OCI-LY1 (cell line): ENCODE measurements around the gene POU2F2.

Experiments
- EZH2 ChIP-seq: fragments of 200-600 bp; sonication (generic), shearing (Covaris generic); IDR thresholded peaks from 2 replicates; pipeline ENCODE4 v1.8.0; 2017; ENCODE audit warnings: borderline replicate concordance, mixed run types, mild to moderate bottlenecking, antibody characterized with exemption, low read length, moderate library complexity, mixed read lengths
- TF ChIP-seq, protein P1 (sequence below): fragments of 200-600 bp; sonication (generic), shearing (Covaris generic); IDR thresholded peaks from 2 replicates; pipeline ENCODE4 v1.5.1; 2017; ENCODE audit warnings: mild to moderate bottlenecking, antibody characterized with exemption, low read length, moderate library complexity, mixed read lengths

DNA sequence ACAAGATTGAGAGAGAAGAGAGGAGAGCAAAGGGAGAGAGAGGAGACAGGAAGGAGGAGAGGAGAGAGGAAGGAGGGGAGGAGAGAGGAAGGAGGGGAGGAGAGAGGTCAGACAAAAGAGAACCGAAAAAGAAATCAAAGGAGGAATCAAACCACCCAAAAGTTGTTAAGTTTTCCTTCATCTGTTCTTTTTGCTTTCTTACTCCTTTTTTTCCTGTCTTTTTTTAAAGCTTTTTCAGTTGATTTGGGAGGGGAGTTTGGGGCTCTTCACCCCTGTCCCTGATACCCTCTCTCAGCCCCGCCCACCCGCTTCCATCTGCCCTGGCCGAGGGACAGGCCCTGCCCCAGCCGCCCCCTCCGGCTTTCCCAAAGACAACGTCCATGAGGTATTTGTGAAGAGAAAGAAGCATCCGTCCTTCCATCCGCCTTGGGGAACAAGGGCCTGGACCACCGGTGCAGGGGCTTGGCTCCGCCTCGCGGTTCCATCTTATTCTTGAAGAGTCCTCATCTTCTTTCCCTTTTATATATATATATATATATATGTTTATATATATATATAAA lies 43.0 kb downstream of the POU2F2 start:
- TF ChIP-seq EZH2: no peak
- TF ChIP-seq, protein P1, sequence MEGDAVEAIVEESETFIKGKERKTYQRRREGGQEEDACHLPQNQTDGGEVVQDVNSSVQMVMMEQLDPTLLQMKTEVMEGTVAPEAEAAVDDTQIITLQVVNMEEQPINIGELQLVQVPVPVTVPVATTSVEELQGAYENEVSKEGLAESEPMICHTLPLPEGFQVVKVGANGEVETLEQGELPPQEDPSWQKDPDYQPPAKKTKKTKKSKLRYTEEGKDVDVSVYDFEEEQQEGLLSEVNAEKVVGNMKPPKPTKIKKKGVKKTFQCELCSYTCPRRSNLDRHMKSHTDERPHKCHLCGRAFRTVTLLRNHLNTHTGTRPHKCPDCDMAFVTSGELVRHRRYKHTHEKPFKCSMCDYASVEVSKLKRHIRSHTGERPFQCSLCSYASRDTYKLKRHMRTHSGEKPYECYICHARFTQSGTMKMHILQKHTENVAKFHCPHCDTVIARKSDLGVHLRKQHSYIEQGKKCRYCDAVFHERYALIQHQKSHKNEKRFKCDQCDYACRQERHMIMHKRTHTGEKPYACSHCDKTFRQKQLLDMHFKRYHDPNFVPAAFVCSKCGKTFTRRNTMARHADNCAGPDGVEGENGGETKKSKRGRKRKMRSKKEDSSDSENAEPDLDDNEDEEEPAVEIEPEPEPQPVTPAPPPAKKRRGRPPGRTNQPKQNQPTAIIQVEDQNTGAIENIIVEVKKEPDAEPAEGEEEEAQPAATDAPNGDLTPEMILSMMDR: no peak
